ENCODE data around the gene LRRFIP2.

DNA sequence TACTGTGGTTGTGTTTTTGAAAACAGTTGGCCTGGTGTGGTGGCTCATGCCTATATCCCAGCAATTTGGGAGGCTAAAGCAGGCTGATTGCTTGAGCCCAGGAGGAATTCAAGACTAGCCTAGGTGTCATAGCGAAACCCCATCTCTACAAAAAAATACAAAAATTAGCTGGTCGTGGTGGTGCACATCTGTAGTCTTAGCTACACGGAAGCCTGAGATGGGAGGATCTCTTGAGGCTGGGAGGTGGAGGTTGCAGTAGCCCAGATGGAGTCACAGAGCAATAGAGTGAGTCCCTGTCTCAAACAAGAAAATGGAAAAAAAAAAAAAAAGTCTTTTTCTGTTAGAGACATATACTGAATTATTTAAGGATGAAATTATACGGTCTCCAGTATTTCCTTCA is 14.7 kb upstream of the LRRFIP2 start:
- TF ChIP-seq POLR2A (IDR thresholded peaks at IDR 0.05) (no peak), CTCF (IDR thresholded peaks at IDR 0.05) (no peak)
